ENCODE data around the gene AOPEP. TPM values are rescaled to one million over a fixed set of nuclear protein-coding genes. Genes with fewer than 3 reads are reported as not detected.

AOPEP gene
- total RNA-seq, 4 donors from 2014 or later, result 305 to 458 (median 419) TPM

DNA sequence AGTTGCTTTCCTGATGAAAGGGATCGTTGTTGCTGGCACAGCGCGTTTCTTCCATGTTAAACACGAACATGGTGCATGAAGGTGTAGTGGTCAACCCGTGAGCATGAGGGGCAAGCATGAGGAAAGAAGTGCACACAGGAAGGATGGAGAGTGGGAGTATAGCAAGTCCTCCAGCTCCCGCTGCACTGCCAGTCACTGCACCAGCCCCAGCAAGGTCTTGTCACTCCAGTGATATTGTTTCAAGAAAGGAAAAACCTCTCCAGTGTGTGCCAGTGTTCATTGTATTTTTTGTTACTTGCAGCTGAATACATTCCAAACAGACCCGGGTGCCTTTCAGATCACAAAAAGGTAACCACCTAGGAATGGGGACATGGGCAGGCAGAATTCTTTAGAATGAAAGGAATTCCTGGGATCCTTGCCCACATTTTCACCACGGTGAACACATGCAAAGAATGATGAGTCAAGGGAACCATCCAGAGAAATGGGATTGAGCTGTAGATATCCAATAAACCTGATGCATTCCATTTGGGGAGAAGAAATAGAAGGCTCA lies 186.3 kb downstream of the AOPEP start:
- Histone ChIP-seq H3K4me3 (no peak overlapping the region), H3K4me1 (peaks cover 31 to 42% (median 38%) of the 10 kb centered on the region in 4 donors), H3K27ac (replicated peaks in 1 of 4) (peak overlapping the region; percentile 18 to 58 (median 38)), H3K36me3 (no peaks in the 10 kb centered on the region), H3K9me3 (no peaks in the 10 kb centered on the region), H3K27me3 (no peaks in the 10 kb centered on the region)
- intact Hi-C loops (cut with DNase I), result no loop called here
- 82% methylated on average over 8 of the region's 8 CpGs for WGBS
- DNase-seq (ENCODE audit: extremely low spot score), result no peak
- TF ChIP-seq CTCF (IDR thresholded peaks at IDR 0.05) (no peak), POLR2AphosphoS5 (IDR thresholded peaks at IDR 0.05) (peak in 1 of 2 donors; percentile 19), EP300 (IDR thresholded peaks at IDR 0.05) (no peak), POLR2A (IDR thresholded peaks at IDR 0.05; ENCODE audit: low read depth) (peak; percentile 7)

DNA sequence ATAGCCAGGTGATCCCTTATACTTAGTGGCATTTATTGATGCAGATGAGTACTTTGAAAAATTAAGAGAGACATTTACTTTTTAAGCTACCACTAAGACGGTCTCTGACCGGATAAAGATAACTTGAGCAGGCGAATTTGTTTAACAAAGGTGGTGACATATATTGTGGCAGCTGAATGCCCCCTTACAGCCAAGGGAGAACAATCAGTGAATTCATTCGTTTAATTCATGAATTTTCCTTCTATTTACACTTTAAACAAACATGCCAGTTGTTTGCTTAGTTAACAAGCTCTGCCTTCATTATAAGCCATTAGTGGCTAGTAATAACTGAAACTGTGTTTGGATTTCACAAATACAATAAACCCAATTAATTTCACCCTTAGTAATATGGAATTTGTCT lies 187.1 kb downstream of the AOPEP start:
- H3K27ac ChIP-seq (replicated peaks in 1 of 4), result peak overlapping the region; percentile 22 to 58 (median 44)
- no peaks in the 10 kb centered on the region for H3K36me3 ChIP-seq
- intact Hi-C loops (cut with DNase I), result no loop called here
- DNase-seq (ENCODE audit: extremely low spot score), result no peak
- H3K9me3 ChIP-seq, result no peaks in the 10 kb centered on the region
- H3K27me3 ChIP-seq, result no peaks in the 10 kb centered on the region
- H3K4me1 ChIP-seq, result peaks cover 23 to 34% (median 30%) of the 10 kb centered on the region in 4 donors
- no peak for TF ChIP-seq POLR2A (IDR thresholded peaks at IDR 0.05; ENCODE audit: low read depth)
- H3K4me3 ChIP-seq, result no peak overlapping the region
- 80% methylated on average over 4 of the region's 4 CpGs for WGBS

GRCh38 chr9:94915476-94916450 lies 189.3 kb downstream of the AOPEP start:
- WGBS, result 93% methylated on average over 17 of the region's 17 CpGs
- TF ChIP-seq POLR2A (IDR thresholded peaks at IDR 0.05; ENCODE audit: low read depth) (no peak), CTCF (IDR thresholded peaks at IDR 0.05) (no peak), POLR2AphosphoS5 (IDR thresholded peaks at IDR 0.05) (no peak), EP300 (IDR thresholded peaks at IDR 0.05) (no peak)
- Histone ChIP-seq H3K36me3 (no peaks in the 10 kb centered on the region), H3K27me3 (no peaks in the 10 kb centered on the region), H3K9me3 (no peaks in the 10 kb centered on the region), H3K4me3 (no peak overlapping the region), H3K4me1 (peaks cover 37 to 43% (median 39%) of the 10 kb centered on the region in 4 donors), H3K27ac (replicated peaks in 1 of 4) (no peak overlapping the region)
- peak; percentile 80 for DNase-seq (ENCODE audit: extremely low spot score)
- intact Hi-C loops (cut with DNase I), result no loop called here

GRCh38 chr9:94916956-94917355 lies 190.5 kb downstream of the AOPEP start:
- peaks cover 49 to 55% (median 51%) of the 10 kb centered on the region in 4 donors for H3K4me1 ChIP-seq
- H3K27ac ChIP-seq (replicated peaks in 1 of 4), result no peak overlapping the region
- intact Hi-C loops (cut with DNase I), result no loop called here
- DNase-seq (ENCODE audit: extremely low spot score), result no peak
- H3K36me3 ChIP-seq, result no peaks in the 10 kb centered on the region
- no peak overlapping the region for H3K4me3 ChIP-seq
- no peaks in the 10 kb centered on the region for H3K27me3 ChIP-seq
- TF ChIP-seq EP300 (IDR thresholded peaks at IDR 0.05) (no peak), POLR2A (IDR thresholded peaks at IDR 0.05; ENCODE audit: low read depth) (no peak), POLR2AphosphoS5 (IDR thresholded peaks at IDR 0.05) (no peak), CTCF (IDR thresholded peaks at IDR 0.05) (no peak)
- no peaks in the 10 kb centered on the region for H3K9me3 ChIP-seq
- 91% methylated on average over 6 of the region's 6 CpGs for WGBS

- Histone ChIP-seq H3K36me3 (no peaks in the 10 kb centered on the region), H3K27me3 (no peaks in the 10 kb centered on the region), H3K9me3 (no peaks in the 10 kb centered on the region), H3K4me3 (no peak overlapping the region), H3K4me1 (peaks cover 52 to 59% (median 57%) of the 10 kb centered on the region in 4 donors), H3K27ac (replicated peaks in 1 of 4) (no peak overlapping the region)
- intact Hi-C loops (cut with DNase I), result no loop called here
- 86% methylated on average over 5 of the region's 5 CpGs for WGBS
- peak; percentile 68 for DNase-seq (ENCODE audit: extremely low spot score)
- no peak for TF ChIP-seq POLR2AphosphoS5 (IDR thresholded peaks at IDR 0.05)
Measured at GRCh38 chr9:94918038-94918753, 191.7 kb downstream of the AOPEP start.

All from esophagus muscularis mucosa (tissue), 4 donors.